ENCODE measurements around the gene GNB1L.

Gene GNB1L

GRCh38 chr22:19766240-19766510 is 88.5 kb downstream of the GNB1L start:
- no peak for TF ChIP-seq REST (IDR thresholded peaks at IDR 0.05; ENCODE audit: insufficient replicate concordance, low read depth)
- DNase-seq (ENCODE audit: low read depth in 1 of 2, low spot score in 1 of 2), result no peak
- H3K27ac ChIP-seq (replicated peaks), result no peak overlapping the region
- H3K4me3 ChIP-seq (replicated peaks; ENCODE audit: insufficient read depth, low read length), result peak overlapping the region; percentile 49
- peaks cover 56% of the 10 kb centered on the region for H3K27me3 ChIP-seq (ENCODE audit: insufficient read depth, poor library complexity, severe bottlenecking)

- TF ChIP-seq SPI1 (IDR thresholded peaks at IDR 0.05; ENCODE audit: borderline replicate concordance, low read depth) (no peak), POLR2AphosphoS5 (IDR thresholded peaks at IDR 0.05; ENCODE audit: low read depth) (no peak), CTCF (IDR thresholded peaks at IDR 0.05; ENCODE audit: insufficient read depth, low read length) (no peak), GABPA (IDR thresholded peaks at IDR 0.05; ENCODE audit: low read depth) (no peak), REST (IDR thresholded peaks at IDR 0.05; ENCODE audit: insufficient replicate concordance, low read depth) (no peak)
- Histone ChIP-seq H3K27me3 (ENCODE audit: insufficient read depth, poor library complexity, severe bottlenecking) (peaks cover 56% of the 10 kb centered on the region), H3K4me3 (replicated peaks; ENCODE audit: insufficient read depth, low read length) (peak overlapping the region; percentile 49; the same call in 1 of the 2 replicates), H3K27ac (replicated peaks) (no peak overlapping the region)
- DNase-seq (ENCODE audit: low read depth in 1 of 2, low spot score in 1 of 2), result no peak
Observed at GRCh38 chr22:19765477-19766239, 89.0 kb downstream of the GNB1L start.

- DNase-seq (ENCODE audit: low read depth in 1 of 2, low spot score in 1 of 2), result no peak
- no peak overlapping the region for H3K27ac ChIP-seq (replicated peaks)
- no peak overlapping the region for H3K4me3 ChIP-seq (replicated peaks; ENCODE audit: insufficient read depth, low read length)
- H3K27me3 ChIP-seq (ENCODE audit: insufficient read depth, poor library complexity, severe bottlenecking), result peaks cover 60% of the 10 kb centered on the region
- TF ChIP-seq GABPA (IDR thresholded peaks at IDR 0.05; ENCODE audit: low read depth) (no peak), SPI1 (IDR thresholded peaks at IDR 0.05; ENCODE audit: borderline replicate concordance, low read depth) (no peak), CTCF (IDR thresholded peaks at IDR 0.05; ENCODE audit: insufficient read depth, low read length) (no peak), REST (IDR thresholded peaks at IDR 0.05; ENCODE audit: insufficient replicate concordance, low read depth) (no peak), POLR2AphosphoS5 (IDR thresholded peaks at IDR 0.05; ENCODE audit: low read depth) (no peak)
Observed at GRCh38 chr22:19764636-19765476, 89.8 kb downstream of the GNB1L start.
